Measurements from ENCODE around the gene AREL1. TPM values are rescaled to one million over a fixed set of nuclear protein-coding genes. Genes with fewer than 3 reads are reported as not detected.
A peak's percentile ranks its signal among the peaks of the same experiment; 100 is the strongest.

AREL1 gene
- total RNA-seq, 2 donors from 2014 or later: 30.7 to 37.0 TPM

- H3K4me1 Mint-ChIP-seq: peaks cover 12% of the 10 kb centered on the region
Measured at GRCh38 chr14:74713395-74713735, 485 bp upstream of the AREL1 start.

GRCh38 chr14:74711651-74712050, 1.2 kb downstream of the AREL1 start:
- no peak for ATAC-seq (replicated peaks)
- Mint-ChIP-seq H3K36me3 (ENCODE audit: low read depth) (peaks cover 36% of the 10 kb centered on the region), H3K27me3 (no peaks in the 10 kb centered on the region), H3K27ac (no peak overlapping the region), H3K4me3 (peak overlapping the region; percentile 88), H3K9me3 (no peaks in the 10 kb centered on the region), H3K4me1 (peaks cover 13% of the 10 kb centered on the region)

More at GRCh38 chr14:74713395-74713735, 485 bp upstream of the AREL1 start:
- peaks cover 53% of the 10 kb centered on the region for H3K36me3 Mint-ChIP-seq (ENCODE audit: low read depth)
- H3K9me3 Mint-ChIP-seq: no peaks in the 10 kb centered on the region
- peak overlapping the region; percentile 88 for H3K4me3 Mint-ChIP-seq
- no peak for ATAC-seq (replicated peaks)
- H3K27me3 Mint-ChIP-seq: no peaks in the 10 kb centered on the region
- H3K27ac Mint-ChIP-seq: peak overlapping the region; percentile 91

DNA sequence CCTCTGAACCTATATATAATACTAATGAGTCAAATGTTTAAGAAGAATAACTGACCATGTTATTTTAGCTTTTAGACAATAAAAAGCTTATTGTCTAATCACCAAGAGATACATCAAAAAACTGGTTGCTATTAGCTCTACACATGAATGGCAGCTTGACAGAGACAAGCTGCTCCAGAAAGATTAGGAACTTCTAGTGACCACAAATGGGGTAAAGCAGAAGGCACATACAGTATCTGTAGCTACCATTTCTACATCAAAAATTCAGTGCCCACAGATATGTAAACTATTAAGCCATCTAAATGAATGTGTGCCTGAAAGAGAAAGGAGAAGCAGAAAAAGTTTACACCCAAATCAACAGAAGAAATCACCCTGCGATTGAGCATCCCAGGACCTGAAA, 2.4 kb downstream of the AREL1 start:
- Mint-ChIP-seq H3K9me3 (no peaks in the 10 kb centered on the region), H3K36me3 (ENCODE audit: low read depth) (peaks cover 24% of the 10 kb centered on the region), H3K4me3 (peak overlapping the region; percentile 33), H3K4me1 (peaks cover 13% of the 10 kb centered on the region), H3K27ac (peak overlapping the region; percentile 4), H3K27me3 (no peaks in the 10 kb centered on the region)
- no peak for ATAC-seq (replicated peaks)

- Mint-ChIP-seq H3K4me1 (peaks cover 22% of the 10 kb centered on the region), H3K4me3 (no peak overlapping the region), H3K27me3 (no peaks in the 10 kb centered on the region), H3K27ac (no peak overlapping the region), H3K36me3 (ENCODE audit: low read depth) (peaks cover 9% of the 10 kb centered on the region), H3K9me3 (peaks cover 3% of the 10 kb centered on the region)
- ATAC-seq (replicated peaks): no peak
Measured at GRCh38 chr14:74705613-74706500, 7.0 kb downstream of the AREL1 start.

GRCh38 chr14:74704656-74705055, 8.2 kb downstream of the AREL1 start:
- H3K27me3 Mint-ChIP-seq: no peaks in the 10 kb centered on the region
- peaks cover 9% of the 10 kb centered on the region for H3K36me3 Mint-ChIP-seq (ENCODE audit: low read depth)
- no peak for ATAC-seq (replicated peaks)
- no peak overlapping the region for H3K27ac Mint-ChIP-seq
- peaks cover 3% of the 10 kb centered on the region for H3K9me3 Mint-ChIP-seq
- peaks cover 19% of the 10 kb centered on the region for H3K4me1 Mint-ChIP-seq
- no peak overlapping the region for H3K4me3 Mint-ChIP-seq

DNA sequence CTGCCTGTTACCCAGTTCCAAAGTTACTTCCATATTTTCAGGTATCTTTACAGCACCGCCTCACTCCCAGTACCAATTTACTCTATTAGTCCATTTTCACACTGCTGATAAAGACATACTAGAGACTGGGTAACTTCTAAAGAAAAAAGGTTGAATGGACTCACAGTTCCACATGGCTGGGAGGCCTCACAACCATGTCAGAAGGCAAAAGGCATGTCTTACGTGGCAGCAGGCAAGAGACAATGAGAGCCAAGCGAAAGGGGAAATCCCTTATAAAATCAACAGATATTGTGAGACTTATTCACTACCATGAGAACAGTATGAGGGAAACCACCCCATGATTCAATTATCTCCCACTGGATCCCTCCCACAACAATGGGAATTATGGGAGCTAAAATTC, 9.8 kb downstream of the AREL1 start:
- H3K36me3 Mint-ChIP-seq (ENCODE audit: low read depth): peaks cover 14% of the 10 kb centered on the region
- H3K27me3 Mint-ChIP-seq: no peaks in the 10 kb centered on the region
- no peak overlapping the region for H3K4me3 Mint-ChIP-seq
- H3K27ac Mint-ChIP-seq: no peak overlapping the region
- peaks cover 3% of the 10 kb centered on the region for H3K9me3 Mint-ChIP-seq
- ATAC-seq (replicated peaks): no peak
- peaks cover 15% of the 10 kb centered on the region for H3K4me1 Mint-ChIP-seq

- Mint-ChIP-seq H3K9me3 (peaks cover 3% of the 10 kb centered on the region), H3K27me3 (no peaks in the 10 kb centered on the region), H3K36me3 (ENCODE audit: low read depth) (peaks cover 19% of the 10 kb centered on the region), H3K27ac (no peak overlapping the region), H3K4me3 (no peak overlapping the region), H3K4me1 (peaks cover 15% of the 10 kb centered on the region)
- no peak for ATAC-seq (replicated peaks)
Measured at GRCh38 chr14:74702293-74702692, 10.6 kb downstream of the AREL1 start.

GRCh38 chr14:74698465-74698864, 14.4 kb downstream of the AREL1 start:
- Mint-ChIP-seq H3K4me3 (no peak overlapping the region), H3K4me1 (peaks cover 21% of the 10 kb centered on the region), H3K27ac (no peak overlapping the region), H3K36me3 (ENCODE audit: low read depth) (peaks cover 24% of the 10 kb centered on the region), H3K27me3 (no peaks in the 10 kb centered on the region), H3K9me3 (peaks cover 3% of the 10 kb centered on the region)
- ATAC-seq (replicated peaks): no peak

DNA sequence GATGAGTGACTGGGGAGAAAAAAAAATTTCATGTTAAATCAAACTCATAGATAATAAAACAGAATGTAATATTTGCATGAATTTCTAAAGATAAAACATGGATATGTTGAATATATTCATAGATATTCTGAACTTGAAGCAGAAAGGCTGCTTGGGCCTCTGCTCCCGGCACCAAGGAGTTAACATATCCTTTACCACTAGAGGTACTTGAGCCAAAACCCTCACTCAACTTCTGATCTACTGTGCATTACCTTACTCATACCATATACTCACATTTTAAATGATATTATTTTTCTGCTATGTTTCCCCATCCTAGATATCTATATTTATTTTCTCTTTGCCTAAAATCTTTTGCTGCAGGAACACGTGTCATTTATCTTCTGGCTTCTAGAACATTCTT, 14.9 kb downstream of the AREL1 start:
- peaks cover 2% of the 10 kb centered on the region for H3K9me3 Mint-ChIP-seq
- no peaks in the 10 kb centered on the region for H3K27me3 Mint-ChIP-seq
- peak overlapping the region; percentile 14 for H3K27ac Mint-ChIP-seq
- ATAC-seq (replicated peaks): no peak
- H3K4me3 Mint-ChIP-seq: no peak overlapping the region
- H3K36me3 Mint-ChIP-seq (ENCODE audit: low read depth): peaks cover 22% of the 10 kb centered on the region
- peaks cover 19% of the 10 kb centered on the region for H3K4me1 Mint-ChIP-seq

DNA sequence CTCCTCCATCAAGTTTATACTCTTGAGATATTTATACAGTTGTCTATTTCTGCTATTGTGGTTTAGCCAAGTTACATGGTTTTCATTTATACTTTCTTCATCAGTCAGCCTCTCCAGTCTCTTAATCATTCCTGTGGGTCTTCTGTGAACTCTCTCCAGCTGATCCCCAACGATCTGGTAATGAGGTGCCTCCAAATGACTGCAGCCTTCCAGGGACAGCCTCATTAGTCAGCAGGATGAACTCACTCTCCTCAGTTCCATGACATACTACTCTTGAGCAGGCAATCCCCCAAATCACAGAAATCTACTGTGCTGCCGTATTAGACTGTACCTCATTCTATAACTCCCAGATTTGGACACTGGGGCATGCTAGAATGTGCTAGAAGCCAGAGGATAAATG, 15.3 kb downstream of the AREL1 start:
- Mint-ChIP-seq H3K27me3 (no peaks in the 10 kb centered on the region), H3K9me3 (no peaks in the 10 kb centered on the region), H3K36me3 (ENCODE audit: low read depth) (peaks cover 17% of the 10 kb centered on the region), H3K4me1 (peaks cover 16% of the 10 kb centered on the region), H3K27ac (peak overlapping the region; percentile 14), H3K4me3 (no peak overlapping the region)
- no peak for ATAC-seq (replicated peaks)

DNA sequence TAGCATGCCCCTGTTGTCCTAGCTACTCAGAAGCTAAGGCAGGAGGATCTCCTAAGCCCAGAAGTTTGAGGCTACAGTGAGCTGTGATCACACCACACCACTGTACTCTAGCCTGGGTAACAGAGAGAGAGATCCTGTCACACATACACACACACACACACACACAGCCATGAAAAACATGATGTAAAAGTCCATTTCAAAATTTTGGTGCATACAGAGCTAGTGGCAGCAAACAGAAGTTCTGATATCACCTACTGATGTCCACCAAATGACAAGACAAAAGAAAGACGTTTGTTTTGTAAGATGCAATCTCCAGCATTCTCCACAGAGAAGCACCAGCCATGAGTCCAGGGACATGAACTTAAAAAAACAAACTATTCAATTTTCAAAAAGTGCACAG, 15.9 kb downstream of the AREL1 start:
- no peaks in the 10 kb centered on the region for H3K9me3 Mint-ChIP-seq
- H3K27ac Mint-ChIP-seq: no peak overlapping the region
- peaks cover 16% of the 10 kb centered on the region for H3K4me1 Mint-ChIP-seq
- H3K27me3 Mint-ChIP-seq: no peaks in the 10 kb centered on the region
- no peak for ATAC-seq (replicated peaks)
- H3K36me3 Mint-ChIP-seq (ENCODE audit: low read depth): peaks cover 19% of the 10 kb centered on the region
- no peak overlapping the region for H3K4me3 Mint-ChIP-seq

DNA sequence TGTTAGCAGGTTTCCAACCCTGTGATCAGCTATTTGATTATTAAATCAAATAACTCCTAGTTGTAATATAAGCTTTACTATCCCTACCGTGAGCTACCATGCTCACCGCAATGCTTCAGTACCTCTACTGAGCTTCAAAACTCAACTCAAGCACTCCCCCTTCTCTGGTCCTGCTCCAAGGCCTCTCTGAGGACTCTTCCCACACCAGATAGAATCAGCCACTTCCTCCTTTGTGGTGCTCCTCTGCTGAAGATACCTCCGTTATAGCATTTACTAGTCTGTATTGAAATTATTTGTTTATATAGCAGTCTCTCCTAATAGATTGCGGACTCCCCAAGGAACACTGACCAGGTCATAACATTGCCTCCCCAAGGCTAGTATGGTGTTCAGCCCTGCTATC, 17.5 kb downstream of the AREL1 start:
- ATAC-seq (replicated peaks): no peak
- Mint-ChIP-seq H3K36me3 (ENCODE audit: low read depth) (peaks cover 35% of the 10 kb centered on the region), H3K4me3 (no peak overlapping the region), H3K4me1 (peaks cover 10% of the 10 kb centered on the region), H3K9me3 (no peaks in the 10 kb centered on the region), H3K27ac (no peak overlapping the region), H3K27me3 (no peaks in the 10 kb centered on the region)

GRCh38 chr14:74693191-74693590, 19.7 kb downstream of the AREL1 start:
- no peak for ATAC-seq (replicated peaks)
- H3K4me1 Mint-ChIP-seq: peaks cover 7% of the 10 kb centered on the region
- peaks cover 54% of the 10 kb centered on the region for H3K36me3 Mint-ChIP-seq (ENCODE audit: low read depth)
- H3K27ac Mint-ChIP-seq: peak overlapping the region; percentile 37
- no peaks in the 10 kb centered on the region for H3K27me3 Mint-ChIP-seq
- H3K9me3 Mint-ChIP-seq: no peaks in the 10 kb centered on the region
- no peak overlapping the region for H3K4me3 Mint-ChIP-seq

GRCh38 chr14:74691456-74691855, 21.4 kb downstream of the AREL1 start:
- H3K9me3 Mint-ChIP-seq: no peaks in the 10 kb centered on the region
- H3K27ac Mint-ChIP-seq: no peak overlapping the region
- H3K4me1 Mint-ChIP-seq: peaks cover 6% of the 10 kb centered on the region
- no peaks in the 10 kb centered on the region for H3K27me3 Mint-ChIP-seq
- H3K4me3 Mint-ChIP-seq: no peak overlapping the region
- ATAC-seq (replicated peaks): no peak
- peaks cover 57% of the 10 kb centered on the region for H3K36me3 Mint-ChIP-seq (ENCODE audit: low read depth)

GRCh38 chr14:74685921-74686678, 26.8 kb downstream of the AREL1 start:
- Mint-ChIP-seq H3K4me3 (no peak overlapping the region), H3K36me3 (ENCODE audit: low read depth) (peaks cover 97% of the 10 kb centered on the region), H3K27me3 (no peaks in the 10 kb centered on the region), H3K27ac (no peak overlapping the region), H3K4me1 (no peaks in the 10 kb centered on the region), H3K9me3 (no peaks in the 10 kb centered on the region)
- ATAC-seq (replicated peaks): no peak

Data from activated T-helper 17 cell treated with anti-CD3 and anti-CD28 coated beads, Interleukin-2, amount 50 U/mL, for 72 hours (primary cell).